SIG-M5 treated with dmso at 0.1 percent for 504 hours (cell line): ENCODE results near the gene AP5S1.
A peak's percentile ranks its signal among the peaks of the same experiment; 100 is the strongest.
"Not testable (repeated sequence)": the region's sequence is repeated elsewhere in the genome, so short reads cannot be mapped to it uniquely, and the experiment has no call there.

Experiments used
- DNase-seq: peaks from one replicate; lab custom pipeline; 2025; ENCODE audit not compliant: unreplicated experiment; lab: John Stamatoyannopoulos, UW

Gene AP5S1

DNA sequence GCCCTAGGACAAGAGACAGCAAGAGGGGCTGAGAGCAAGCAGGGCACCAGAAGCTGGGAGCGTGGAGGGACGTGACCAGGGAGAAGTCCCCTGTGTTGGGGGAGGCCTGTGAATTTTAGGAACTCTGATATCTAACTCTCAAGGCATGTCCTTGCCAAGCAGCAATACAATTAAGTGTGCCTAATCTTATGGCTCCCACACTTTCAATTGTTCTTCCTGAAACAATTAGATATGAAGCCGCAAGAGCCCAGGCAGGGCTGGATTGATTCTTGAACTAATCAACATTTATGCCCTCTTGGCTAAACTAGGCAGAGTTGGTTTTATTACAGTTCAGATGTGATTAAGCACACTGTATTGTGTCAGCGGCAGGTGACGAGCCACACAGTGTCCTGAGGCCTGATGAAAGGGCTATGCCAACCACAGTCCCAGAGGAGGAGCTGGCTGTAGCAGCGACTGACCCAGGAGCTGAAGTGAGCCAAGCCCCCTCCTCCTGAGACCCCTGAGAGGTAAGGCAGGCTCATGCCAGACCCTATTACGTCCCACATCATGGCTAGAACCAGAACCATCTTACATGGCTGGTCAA, 22.1 kb downstream of the AP5S1 start:
- DNase-seq: no peak

DNA sequence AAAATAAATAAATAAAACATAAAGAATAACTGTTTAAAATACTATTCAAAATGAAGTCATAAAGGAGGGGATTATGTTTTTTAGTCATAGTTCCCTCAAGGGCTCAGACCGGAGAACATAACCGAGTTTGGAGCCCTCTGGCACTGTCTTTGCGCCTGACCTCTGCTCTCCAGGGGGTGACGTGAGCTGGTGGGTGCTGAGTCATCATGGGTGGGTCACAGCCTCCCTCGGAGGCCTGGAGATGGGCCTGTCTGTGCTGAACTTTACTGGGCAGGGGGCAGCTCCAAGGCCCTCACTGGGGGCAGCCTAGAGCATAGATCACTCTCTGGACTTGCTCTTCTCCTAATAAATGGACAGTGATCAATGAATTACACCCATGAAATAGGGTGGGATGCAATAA, 23.1 kb downstream of the AP5S1 start:
- peak; percentile 38 for DNase-seq

DNA sequence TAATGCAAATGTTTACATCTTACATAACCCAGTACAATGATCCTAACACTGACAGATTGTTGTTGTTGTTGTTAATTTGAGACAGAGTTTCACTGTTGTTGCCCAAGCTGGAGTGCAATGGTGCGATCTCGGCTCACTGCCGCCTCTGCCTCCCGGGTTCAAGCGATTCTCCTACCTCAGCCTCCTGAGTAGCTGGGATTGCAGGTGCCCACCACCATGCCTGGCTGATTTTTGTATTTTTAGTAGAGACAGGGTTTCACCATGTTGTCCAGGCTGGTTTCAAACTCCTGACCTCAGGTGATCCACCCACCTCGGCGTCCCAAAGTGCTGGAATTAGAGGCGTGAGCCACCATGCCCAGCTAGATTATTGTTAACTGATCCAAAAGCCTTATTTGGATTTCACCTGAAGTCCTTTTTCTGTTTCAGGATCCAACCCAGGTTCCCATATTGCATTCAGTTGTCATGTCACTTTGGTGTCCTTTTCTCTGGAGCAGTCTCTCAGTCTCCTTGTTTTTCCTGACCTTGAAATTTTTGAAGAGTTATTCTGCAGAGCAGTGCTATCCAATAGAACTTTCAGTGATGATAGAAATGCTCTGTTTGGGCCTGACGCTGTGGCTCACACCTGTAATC, 23.8 kb downstream of the AP5S1 start:
- not testable (repeated sequence) for DNase-seq

- no peak for DNase-seq
Observed at GRCh38 chr20:3846378-3846739, 26.0 kb downstream of the AP5S1 start.

DNA sequence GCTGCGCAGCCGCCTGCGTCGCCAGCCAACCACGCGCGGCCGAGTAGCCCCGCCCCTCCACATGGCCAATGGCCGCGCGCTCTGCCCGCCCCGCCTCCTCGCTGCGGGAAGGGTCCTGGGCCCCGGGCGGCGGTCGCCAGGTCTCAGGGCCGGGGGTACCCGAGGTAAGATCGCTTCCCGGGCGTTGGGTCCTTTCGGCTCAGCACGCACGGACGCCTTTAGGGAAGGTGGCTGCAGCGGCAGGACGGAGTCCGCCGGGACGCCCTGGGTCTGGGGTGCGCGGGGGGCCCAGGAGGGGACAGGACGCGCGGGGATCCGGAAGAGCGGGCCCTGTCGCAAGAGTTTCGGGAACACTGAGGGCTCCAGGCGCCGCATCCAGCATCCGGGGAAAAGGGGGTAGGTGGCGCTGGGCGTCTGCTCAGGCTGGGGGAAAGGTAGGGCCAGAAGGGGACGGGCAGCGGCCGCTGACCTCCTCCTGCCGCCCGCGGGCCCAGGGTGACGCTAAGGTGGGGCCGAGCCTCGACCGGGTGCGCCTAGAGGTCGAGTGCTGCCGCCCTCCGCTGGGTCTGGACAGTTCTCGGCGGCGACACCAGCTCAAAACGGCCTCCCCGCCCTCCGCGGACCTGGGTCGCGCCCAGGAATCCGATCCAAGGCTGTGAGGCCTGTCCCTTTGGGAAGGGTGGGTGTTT, 26.5 kb downstream of the AP5S1 start, which contains the start of gene MAVS:
TSS of gene MAVS (plus strand) at position 95 of the 689 bp plus-strand sequence. CDS start 7,791 bp downstream, outside the sequence.
- peak; percentile 81 for DNase-seq

DNA sequence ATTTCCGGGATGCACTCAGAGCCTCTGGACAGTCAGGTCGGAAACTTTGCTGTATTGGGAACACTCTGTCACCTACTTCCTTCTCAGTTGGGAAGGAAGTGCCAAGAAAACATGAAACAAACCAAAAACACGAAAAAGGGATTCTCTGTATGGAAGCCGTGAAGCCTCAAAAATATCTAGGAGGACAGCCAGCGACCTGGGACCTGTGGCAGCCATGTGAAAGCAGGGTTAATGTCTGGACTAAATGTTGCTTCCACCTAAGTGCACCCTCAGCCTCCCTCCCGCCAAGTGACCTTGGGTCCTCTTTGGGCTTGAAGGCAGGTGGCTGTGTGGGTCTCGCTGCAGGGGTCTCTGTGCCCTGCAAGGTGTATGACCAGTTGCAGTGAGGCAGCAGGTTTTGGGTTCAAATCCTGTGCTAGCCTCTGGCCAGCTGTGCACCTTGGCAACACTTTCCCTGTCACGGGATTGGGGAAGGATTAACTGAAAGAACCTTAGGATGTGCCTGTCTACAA, 27.1 kb downstream of the AP5S1 start:
- peak; percentile 33 for DNase-seq

- no peak for DNase-seq
Observed at GRCh38 chr20:3848565-3848964, 28.2 kb downstream of the AP5S1 start.

DNA sequence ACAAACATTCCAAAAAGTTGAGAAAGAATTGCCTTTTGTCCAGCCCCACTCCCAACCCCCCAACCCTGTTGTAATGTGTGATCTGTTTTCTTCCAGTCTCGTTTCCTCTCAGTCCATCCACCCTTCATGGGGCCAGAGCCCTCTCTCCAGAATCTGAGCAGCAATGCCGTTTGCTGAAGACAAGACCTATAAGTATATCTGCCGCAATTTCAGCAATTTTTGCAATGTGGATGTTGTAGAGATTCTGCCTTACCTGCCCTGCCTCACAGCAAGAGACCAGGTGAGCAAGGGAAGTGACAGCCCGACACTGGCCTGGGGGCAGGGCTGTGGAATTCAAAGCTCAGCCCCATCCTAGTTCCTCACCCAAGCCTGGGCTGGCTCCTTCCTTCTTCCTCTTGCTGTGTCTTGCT, 34.1 kb downstream of the AP5S1 start:
- peak; percentile 37 for DNase-seq

DNA sequence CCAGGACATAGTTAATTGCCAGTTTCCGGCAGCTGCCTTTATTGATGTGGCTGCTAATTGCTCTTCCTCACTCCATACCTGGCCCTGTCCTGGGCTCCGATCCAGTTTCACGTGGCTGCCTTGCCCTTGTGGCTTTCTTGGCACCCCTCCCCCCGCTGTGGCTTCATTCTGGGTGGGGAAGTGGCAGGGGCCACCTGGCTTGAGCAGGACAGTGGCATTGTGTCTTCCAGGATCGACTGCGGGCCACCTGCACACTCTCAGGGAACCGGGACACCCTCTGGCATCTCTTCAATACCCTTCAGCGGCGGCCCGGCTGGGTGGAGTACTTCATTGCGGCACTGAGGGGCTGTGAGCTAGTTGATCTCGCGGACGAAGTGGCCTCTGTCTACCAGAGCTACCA, 37.1 kb downstream of the AP5S1 start:
- no peak for DNase-seq

DNA sequence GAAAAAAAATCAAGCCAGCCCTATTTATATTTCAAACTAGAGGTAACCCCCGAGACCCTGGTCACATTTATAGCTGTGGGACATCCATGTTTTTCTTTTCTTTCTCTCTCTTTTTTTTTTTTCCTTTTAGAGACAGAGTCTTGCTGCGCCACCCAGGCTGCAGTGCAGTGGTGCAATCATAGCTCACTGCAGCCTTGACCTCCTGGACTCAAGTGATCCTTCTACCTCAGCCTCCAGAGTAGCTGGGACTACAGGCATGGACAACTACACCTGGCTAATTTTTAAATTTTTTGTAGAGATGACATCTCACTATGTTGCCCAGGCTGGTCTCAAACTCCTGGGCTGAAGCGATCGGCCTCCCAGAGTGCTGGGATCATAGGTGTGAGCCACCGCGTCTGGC, 38.3 kb downstream of the AP5S1 start:
- DNase-seq: no peak

DNA sequence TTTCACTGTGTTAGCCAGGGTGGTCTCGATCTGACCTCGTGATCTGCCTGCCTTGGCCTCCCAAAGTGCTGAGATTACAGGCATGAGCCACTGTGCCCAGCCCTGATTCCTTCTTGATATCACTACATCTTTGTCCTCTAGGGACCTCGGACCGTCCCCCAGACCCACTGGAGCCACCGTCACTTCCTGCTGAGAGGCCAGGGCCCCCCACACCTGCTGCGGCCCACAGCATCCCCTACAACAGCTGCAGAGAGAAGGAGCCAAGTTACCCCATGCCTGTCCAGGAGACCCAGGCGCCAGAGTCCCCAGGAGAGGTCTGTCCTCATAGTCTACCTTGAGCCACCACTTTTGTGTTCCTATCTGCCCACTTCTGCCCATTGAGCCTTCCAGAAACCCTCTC, 40.8 kb downstream of the AP5S1 start:
- DNase-seq: no peak

DNA sequence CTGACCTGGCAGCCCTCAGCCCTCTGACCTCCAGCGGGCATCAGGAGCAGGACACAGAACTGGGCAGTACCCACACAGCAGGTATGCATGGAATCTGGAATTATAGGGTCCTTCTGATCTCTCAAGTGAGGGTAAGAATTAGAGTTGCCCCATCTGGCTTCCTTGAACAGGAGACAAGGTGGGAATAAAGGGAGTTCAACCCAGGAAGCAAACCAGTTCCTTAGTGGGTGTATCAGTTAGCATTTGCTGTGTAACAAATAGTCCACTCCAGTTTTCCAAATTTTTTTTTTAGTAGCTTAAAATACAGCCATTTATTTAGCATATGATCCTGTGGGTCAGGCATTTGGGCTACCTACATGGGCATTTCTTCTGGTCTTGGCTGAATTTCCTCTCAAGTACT, 42.0 kb downstream of the AP5S1 start:
- no peak for DNase-seq

- DNase-seq: no peak
Observed at GRCh38 chr20:3863317-3863716, 43.0 kb downstream of the AP5S1 start.

DNA sequence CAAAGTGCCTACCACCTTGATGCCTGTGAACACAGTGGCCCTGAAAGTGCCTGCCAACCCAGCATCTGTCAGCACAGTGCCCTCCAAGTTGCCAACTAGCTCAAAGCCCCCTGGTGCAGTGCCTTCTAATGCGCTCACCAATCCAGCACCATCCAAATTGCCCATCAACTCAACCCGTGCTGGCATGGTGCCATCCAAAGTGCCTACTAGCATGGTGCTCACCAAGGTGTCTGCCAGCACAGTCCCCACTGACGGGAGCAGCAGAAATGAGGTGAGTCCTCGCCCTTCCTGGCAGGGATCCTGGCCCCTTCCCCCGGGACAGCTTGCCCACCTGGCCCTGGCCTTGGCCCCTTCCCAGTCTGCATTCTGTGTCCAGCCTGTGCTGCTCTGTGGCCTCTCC, 44.2 kb downstream of the AP5S1 start:
- no peak for DNase-seq

GRCh38 chr20:3865152-3865886, 45.0 kb downstream of the AP5S1 start:
- no peak for DNase-seq

GRCh38 chr20:3865887-3866407, 45.6 kb downstream of the AP5S1 start:
- no peak for DNase-seq

GRCh38 chr20:3866464-3866863, 46.1 kb downstream of the AP5S1 start:
- DNase-seq: no peak

DNA sequence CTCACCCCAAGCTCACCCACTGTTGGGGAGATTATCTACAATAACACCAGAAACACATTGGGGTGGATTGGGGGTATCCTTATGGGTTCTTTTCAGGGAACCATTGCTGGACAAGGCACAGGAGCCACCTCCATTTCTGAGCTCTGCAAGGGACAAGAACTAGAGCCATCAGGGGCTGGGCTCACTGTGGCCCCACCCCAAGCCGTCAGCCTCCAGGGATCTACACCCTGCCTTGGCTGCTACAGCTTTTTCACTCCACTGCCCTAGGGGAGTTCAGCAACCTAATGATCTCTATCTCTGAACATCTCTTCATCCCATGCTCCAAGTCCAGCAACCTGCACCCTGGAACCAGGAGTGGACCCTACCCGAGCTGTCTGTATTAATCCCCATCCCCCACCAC, 47.5 kb downstream of the AP5S1 start:
- DNase-seq: no peak

- DNase-seq: no peak
Observed at GRCh38 chr20:3869839-3870634, 49.7 kb downstream of the AP5S1 start.

DNA sequence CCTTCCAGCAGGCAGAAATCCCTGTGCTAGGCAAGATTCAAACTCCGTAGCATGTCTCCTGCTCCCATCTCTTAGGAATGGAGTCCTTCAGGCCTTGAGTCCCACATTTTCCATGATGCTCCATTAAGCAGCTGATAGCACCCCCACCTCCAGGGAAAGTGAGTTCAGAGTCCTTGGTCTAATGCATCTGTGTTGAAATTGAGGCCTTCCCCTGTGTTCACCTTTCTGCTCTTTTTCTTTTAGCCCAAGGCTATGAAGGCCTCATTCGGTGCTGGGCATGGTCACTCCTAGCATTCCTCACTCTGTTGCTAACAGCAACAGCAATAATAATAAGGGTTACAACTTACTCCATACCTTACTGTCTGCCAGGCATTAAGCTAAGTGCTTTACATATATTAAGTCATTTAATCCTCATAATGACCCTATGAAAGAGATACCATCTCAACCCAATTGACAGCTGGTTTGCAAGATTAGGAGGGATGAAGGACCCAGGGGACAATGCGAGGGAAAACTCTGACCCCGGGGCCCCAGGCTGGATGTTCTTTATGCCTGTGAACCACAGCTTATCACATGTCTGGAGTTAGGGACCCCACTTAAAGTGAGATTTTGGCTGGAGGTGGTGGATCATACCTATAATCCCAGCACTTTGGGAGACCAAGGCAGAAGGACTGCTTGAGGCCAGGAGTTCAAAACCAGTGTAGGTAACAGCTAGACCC, 51.4 kb downstream of the AP5S1 start:
- DNase-seq: no peak
